Endodermal cell (in vitro differentiated cells): ENCODE results near the gene P2RY8. TPM values are rescaled to one million over a fixed set of nuclear protein-coding genes. Genes with fewer than 3 reads are reported as not detected.

Source experiments
- DNase-seq: peaks from one replicate; pipeline ENCODE4 v3.0.0-alpha.2; 2017
- H3K27ac ChIP-seq: 2 replicates; pipeline ENCODE4 v1.5.1; 2013; ENCODE audit warnings: mild to moderate bottlenecking, low read depth, low read length, moderate library complexity
- H3K27me3 ChIP-seq: 2 replicates; pipeline ENCODE4 v1.6.1; 2013; ENCODE audit warnings: mild to moderate bottlenecking, low read length, moderate library complexity; ENCODE audit not compliant: insufficient read depth, control insufficient read depth, poor library complexity, severe bottlenecking
- H3K36me3 ChIP-seq: 2 replicates; pipeline ENCODE4 v1.7.0; 2013; ENCODE audit warnings: mild to moderate bottlenecking, low read length, moderate library complexity; ENCODE audit not compliant: control insufficient read depth, insufficient read depth
- H3K4me1 ChIP-seq: one replicate; pipeline ENCODE4 v1.7.0; 2013; ENCODE audit warnings: low read length; ENCODE audit not compliant: control insufficient read depth, insufficient read depth
- H3K4me3 ChIP-seq: 2 replicates; pipeline ENCODE4 v1.5.1; 2013; ENCODE audit warnings: mild to moderate bottlenecking, low read length, moderate library complexity
- H3K9ac ChIP-seq: 2 replicates; pipeline ENCODE4 v1.6.1; 2013; ENCODE audit warnings: mild to moderate bottlenecking, low read length, moderate library complexity; ENCODE audit not compliant: poor library complexity, severe bottlenecking; ENCODE audit errors: extremely low read depth
- H3K9me3 ChIP-seq: 2 replicates; pipeline ENCODE4 v1.6.1; 2013; ENCODE audit warnings: mild to moderate bottlenecking, low read length, moderate library complexity; ENCODE audit not compliant: control insufficient read depth
- H3K27ac Mint-ChIP-seq: 2 replicates; pipeline ENCODE4 v1.8.0; 2020; ENCODE audit warnings: mixed read lengths
- H3K27me3 Mint-ChIP-seq: 2 replicates; pipeline ENCODE4 v1.8.0; 2021; ENCODE audit warnings: mild to moderate bottlenecking, mixed read lengths; ENCODE audit not compliant: insufficient read depth
- H3K36me3 Mint-ChIP-seq: 2 replicates; pipeline ENCODE4 v1.8.0; 2020; ENCODE audit warnings: low read depth, mixed read lengths
- H3K4me1 Mint-ChIP-seq: 2 replicates; pipeline ENCODE4 v1.8.0; 2020; ENCODE audit warnings: mixed read lengths
- H3K4me3 Mint-ChIP-seq: 2 replicates; pipeline ENCODE4 v1.8.0; 2020; ENCODE audit warnings: mild to moderate bottlenecking, moderate library complexity, mixed read lengths
- H3K9me3 Mint-ChIP-seq: 2 replicates; pipeline ENCODE4 v1.8.0; 2020; ENCODE audit warnings: mild to moderate bottlenecking, mixed read lengths
- CTCF ChIP-seq: fragments of 200-600 bp; sonication (generic); conservative IDR thresholded peaks from 2 replicates; pipeline ENCODE4 v1.5.0; 2021; ENCODE audit warnings: antibody characterized with exemption, mild to moderate bottlenecking
- WGBS, 2 experiments: methylation state at CpG; one replicate each; pipeline versions ENCODE4 v1.1.5 to v1.1.7; 2013; ENCODE audit warnings: missing lambda C conversion rate in 2 of 2, mixed read lengths in 1 of 2; ENCODE audit not compliant: insufficient coverage in 1 of 2, insufficient read length in 1 of 2; 5-methylcytosine and 5-hydroxymethylcytosine counted together
- total RNA-seq, 2 donors: library from RNA; stranded (reverse); fragmentation: NEBNext Ultra II Directional in 1 of 2; extraction: Animal tissue kit (Norgen Biotek cat#: 25700) in 1 of 2; gene quantifications; 2 replicates in 1 of 2; 3 replicates in 1 of 2; pipeline ENCODE4 v1.2.1, GENCODE V29; 2021

The P2RY8 gene
- total RNA-seq, 2 donors from 2014 or later = not detected

DNA sequence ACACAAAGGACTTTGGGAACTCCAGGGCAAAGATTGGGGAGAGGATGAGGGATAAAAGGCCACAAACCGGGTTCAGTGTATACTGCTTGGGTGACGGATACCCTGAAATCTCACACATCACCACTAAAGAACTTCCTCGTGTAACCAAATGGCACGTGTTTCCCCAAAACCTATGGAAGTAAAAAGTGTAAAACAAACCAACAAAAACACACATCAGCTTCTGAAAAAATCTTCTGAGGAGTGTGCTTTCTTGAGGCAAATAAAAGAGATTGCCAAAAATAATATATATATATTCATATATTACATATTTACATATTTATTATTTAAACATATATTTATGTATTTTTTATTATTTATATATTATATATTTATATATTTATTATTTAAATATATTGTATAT is 3.9 kb downstream of the P2RY8 start:
- H3K4me3 ChIP-seq = no peak overlapping the region
- Mint-ChIP-seq H3K4me1 (no peaks in the 10 kb centered on the region), H3K9me3 (no peaks in the 10 kb centered on the region), H3K27me3 (no peaks in the 10 kb centered on the region), H3K4me3 (no peak overlapping the region), H3K36me3 (no peaks in the 10 kb centered on the region), H3K27ac (no peak overlapping the region)
- H3K9me3 ChIP-seq = no peaks in the 10 kb centered on the region
- no peaks in the 10 kb centered on the region for H3K27me3 ChIP-seq
- H3K36me3 ChIP-seq = no peaks in the 10 kb centered on the region
- 93% methylated on average over 2 of the region's 4 CpGs; no CpG with 5 or more reads in 1 of the 2 experiments for WGBS, 2 experiments
- TF ChIP-seq CTCF = no peak
- H3K27ac ChIP-seq = no peak overlapping the region
- H3K4me1 ChIP-seq = no peaks in the 10 kb centered on the region
- no peak overlapping the region for H3K9ac ChIP-seq
- no peak for DNase-seq

DNA sequence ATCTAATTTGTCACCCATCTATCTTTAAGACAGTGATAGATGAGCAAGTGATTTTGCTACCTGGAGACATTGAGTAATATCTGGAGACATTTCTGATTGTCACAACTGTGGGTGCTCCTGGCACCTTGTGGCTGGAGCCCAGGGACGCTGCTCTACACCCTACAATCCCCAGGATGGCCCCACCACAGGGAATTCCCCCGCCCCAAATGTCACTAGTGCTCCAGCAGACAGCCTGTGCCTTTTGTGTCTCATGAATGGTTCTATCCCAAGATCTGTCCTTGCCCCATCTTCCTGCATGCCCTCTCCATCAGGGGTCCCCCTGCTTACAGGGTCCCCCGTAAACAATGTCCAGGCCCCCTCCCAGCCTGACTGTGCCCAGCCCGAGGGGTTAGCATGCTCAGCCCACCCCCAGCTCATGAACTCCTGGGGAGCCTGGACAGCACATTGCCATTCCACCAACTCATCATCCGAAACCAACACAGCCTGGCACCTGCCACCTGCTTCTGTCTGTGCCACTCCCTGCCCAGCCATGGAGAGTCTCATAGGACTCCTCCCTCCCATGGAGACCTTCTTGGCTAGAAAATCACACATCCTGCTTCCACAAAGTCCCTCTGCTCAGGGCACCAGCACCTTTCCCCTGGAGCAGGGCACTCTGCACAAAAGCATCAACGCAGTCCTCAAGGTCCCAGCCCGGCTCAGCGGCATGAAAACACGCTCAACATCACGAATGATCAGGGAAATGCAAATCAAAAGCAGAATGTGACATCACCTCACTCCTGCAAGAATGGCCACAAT is 5.7 kb downstream of the P2RY8 start:
- H3K27me3 Mint-ChIP-seq = no peaks in the 10 kb centered on the region
- no peak overlapping the region for H3K27ac Mint-ChIP-seq
- H3K9ac ChIP-seq = no peak overlapping the region
- H3K4me1 ChIP-seq = no peaks in the 10 kb centered on the region
- no peaks in the 10 kb centered on the region for H3K27me3 ChIP-seq
- WGBS, 2 experiments = 76 to 82% methylated on average over 3 to 9 of the region's 10 CpGs
- DNase-seq = no peak
- H3K4me3 ChIP-seq = no peak overlapping the region
- no peak for TF ChIP-seq CTCF
- no peaks in the 10 kb centered on the region for H3K36me3 Mint-ChIP-seq
- H3K4me3 Mint-ChIP-seq = no peak overlapping the region
- no peak overlapping the region for H3K27ac ChIP-seq
- no peaks in the 10 kb centered on the region for H3K9me3 ChIP-seq
- no peaks in the 10 kb centered on the region for H3K4me1 Mint-ChIP-seq
- no peaks in the 10 kb centered on the region for H3K36me3 ChIP-seq
- H3K9me3 Mint-ChIP-seq = no peaks in the 10 kb centered on the region

DNA sequence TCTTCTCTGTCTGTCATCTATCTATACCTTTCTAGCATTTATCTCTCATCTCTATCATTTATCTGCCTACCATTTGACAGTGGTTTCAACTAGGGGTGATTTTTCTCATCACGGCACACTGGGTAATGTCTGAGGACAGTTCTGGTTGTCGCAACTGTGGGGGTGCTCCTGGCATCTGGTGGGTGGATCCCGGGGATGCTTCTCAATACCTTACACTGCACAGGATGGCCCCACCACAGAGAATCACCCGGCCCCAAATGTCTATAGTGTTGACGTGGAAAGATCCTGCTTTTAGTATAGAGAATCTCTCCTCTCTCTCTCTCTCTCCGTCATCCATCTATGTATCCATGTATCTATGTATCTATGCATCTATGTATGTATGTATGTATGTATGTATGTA is 7.2 kb downstream of the P2RY8 start:
- Mint-ChIP-seq H3K4me3 (no peak overlapping the region), H3K27ac (no peak overlapping the region), H3K36me3 (no peaks in the 10 kb centered on the region), H3K4me1 (no peaks in the 10 kb centered on the region), H3K27me3 (no peaks in the 10 kb centered on the region), H3K9me3 (no peaks in the 10 kb centered on the region)
- WGBS, 2 experiments = 91% methylated on average over 5 of the region's 6 CpGs; no CpG with 5 or more reads in 1 of the 2 experiments
- Histone ChIP-seq H3K4me3 (no peak overlapping the region), H3K9me3 (no peaks in the 10 kb centered on the region), H3K27me3 (no peaks in the 10 kb centered on the region), H3K9ac (no peak overlapping the region), H3K36me3 (no peaks in the 10 kb centered on the region), H3K4me1 (no peaks in the 10 kb centered on the region), H3K27ac (no peak overlapping the region)
- no peak for TF ChIP-seq CTCF
- no peak for DNase-seq
